Stimulated activated naive CD8-positive, alpha-beta T cell treated with anti-CD3 and anti-CD28 coated beads, Interleukin-15, Interleukin-2, amounts not matched to agents 100 U/mL and 50 U/mL, for 24 hours (primary cell): ENCODE results near the gene AOPEP.
A peak's percentile ranks its signal among the peaks of the same experiment; 100 is the strongest.

Experiments used
- ATAC-seq: fragments of 150-1000 bp; cut with Tn5 transposase; one replicate; pipeline ENCODE4 v1.10.0; 2021
- DNase-seq: peaks from one replicate; pipeline ENCODE4 v3.0.0; 2021

Gene AOPEP

GRCh38 chr9:94918038-94918753 is 191.7 kb downstream of the AOPEP start:
- DNase-seq = no peak
- ATAC-seq = peak; percentile 40

GRCh38 chr9:94919376-94920098 is 193.0 kb downstream of the AOPEP start:
- ATAC-seq (no peak), DNase-seq (no peak)

GRCh38 chr9:94920420-94921091 is 194.1 kb downstream of the AOPEP start:
- no peak for ATAC-seq

GRCh38 chr9:94921092-94921471 is 194.6 kb downstream of the AOPEP start:
- DNase-seq (no peak), ATAC-seq (no peak)

More at GRCh38 chr9:94920420-94921091, 194.1 kb downstream of the AOPEP start:
- DNase-seq = no peak

- ATAC-seq = no peak
- no peak for DNase-seq
These were observed 195.2 kb downstream of the AOPEP start for GRCh38 chr9:94921656-94922055.

GRCh38 chr9:94922098-94922607 is 195.7 kb downstream of the AOPEP start:
- DNase-seq (no peak), ATAC-seq (no peak)

- no peak for ATAC-seq
These were observed 196.2 kb downstream of the AOPEP start for GRCh38 chr9:94922691-94923107.

GRCh38 chr9:94923326-94924089 is 197.0 kb downstream of the AOPEP start:
- no peak for ATAC-seq
- no peak for DNase-seq

More at GRCh38 chr9:94922691-94923107, 196.2 kb downstream of the AOPEP start:
- no peak for DNase-seq

GRCh38 chr9:94925751-94926430 is 199.4 kb downstream of the AOPEP start:
- DNase-seq (no peak), ATAC-seq (no peak)

GRCh38 chr9:94926431-94926800 is 199.9 kb downstream of the AOPEP start:
- ATAC-seq = no peak
- DNase-seq = no peak

- ATAC-seq = no peak
- DNase-seq = no peak
These were observed 200.7 kb downstream of the AOPEP start for GRCh38 chr9:94927048-94927761.

GRCh38 chr9:94927762-94928670 is 201.5 kb downstream of the AOPEP start:
- ATAC-seq (no peak), DNase-seq (no peak)

GRCh38 chr9:94928691-94929368 is 202.3 kb downstream of the AOPEP start:
- no peak for ATAC-seq
- DNase-seq = no peak

GRCh38 chr9:94929369-94929756 is 202.9 kb downstream of the AOPEP start:
- DNase-seq (no peak), ATAC-seq (no peak)

GRCh38 chr9:94931036-94931633 is 204.6 kb downstream of the AOPEP start:
- ATAC-seq (no peak), DNase-seq (no peak)

- ATAC-seq = no peak
- no peak for DNase-seq
These were observed 205.2 kb downstream of the AOPEP start for GRCh38 chr9:94931740-94932139.

GRCh38 chr9:94932652-94933510 is 206.4 kb downstream of the AOPEP start:
- DNase-seq (no peak), ATAC-seq (no peak)

- no peak for DNase-seq
- ATAC-seq = no peak
These were observed 207.0 kb downstream of the AOPEP start for GRCh38 chr9:94933511-94933828.
